ENCODE results near the gene CTNNBL1.

DNA sequence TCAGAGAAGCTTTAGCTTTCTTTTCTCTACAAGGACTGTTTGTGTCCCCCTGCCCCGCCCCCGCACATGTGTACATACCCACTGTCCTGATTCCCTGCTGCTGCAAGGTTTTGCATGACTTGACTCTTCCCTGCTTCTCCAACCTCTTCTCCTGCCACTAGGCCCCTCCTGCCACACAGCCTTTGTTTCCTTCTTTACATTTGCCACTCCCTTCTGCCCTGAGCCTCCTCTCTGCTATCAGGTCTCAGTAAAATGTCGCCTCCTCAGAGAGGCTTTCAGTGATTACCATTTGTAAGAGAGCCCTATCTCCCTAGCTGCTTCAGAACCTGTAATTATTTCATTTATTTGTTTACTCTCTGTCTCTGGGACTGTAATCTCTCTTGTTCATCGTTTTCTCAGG, 152.7 kb downstream of the CTNNBL1 start:
- TF ChIP-seq, protein P1, sequence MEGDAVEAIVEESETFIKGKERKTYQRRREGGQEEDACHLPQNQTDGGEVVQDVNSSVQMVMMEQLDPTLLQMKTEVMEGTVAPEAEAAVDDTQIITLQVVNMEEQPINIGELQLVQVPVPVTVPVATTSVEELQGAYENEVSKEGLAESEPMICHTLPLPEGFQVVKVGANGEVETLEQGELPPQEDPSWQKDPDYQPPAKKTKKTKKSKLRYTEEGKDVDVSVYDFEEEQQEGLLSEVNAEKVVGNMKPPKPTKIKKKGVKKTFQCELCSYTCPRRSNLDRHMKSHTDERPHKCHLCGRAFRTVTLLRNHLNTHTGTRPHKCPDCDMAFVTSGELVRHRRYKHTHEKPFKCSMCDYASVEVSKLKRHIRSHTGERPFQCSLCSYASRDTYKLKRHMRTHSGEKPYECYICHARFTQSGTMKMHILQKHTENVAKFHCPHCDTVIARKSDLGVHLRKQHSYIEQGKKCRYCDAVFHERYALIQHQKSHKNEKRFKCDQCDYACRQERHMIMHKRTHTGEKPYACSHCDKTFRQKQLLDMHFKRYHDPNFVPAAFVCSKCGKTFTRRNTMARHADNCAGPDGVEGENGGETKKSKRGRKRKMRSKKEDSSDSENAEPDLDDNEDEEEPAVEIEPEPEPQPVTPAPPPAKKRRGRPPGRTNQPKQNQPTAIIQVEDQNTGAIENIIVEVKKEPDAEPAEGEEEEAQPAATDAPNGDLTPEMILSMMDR (IDR thresholded peaks at IDR 0.05): no peak
- no peak for TF ChIP-seq POLR2A (IDR thresholded peaks at IDR 0.05)

Data from stomach (tissue), 4 donors.